Neural progenitor cell (in vitro differentiated cells): Measurements from ENCODE around the gene TMEM186. TPM values are rescaled to one million over a fixed set of nuclear protein-coding genes. Genes with fewer than 3 reads are reported as not detected.

ENCODE experiments used
- DNase-seq: peaks from one replicate; pipeline ENCODE4 v3.0.0-alpha.2; 2016; ENCODE audit warnings: low spot score
- H2AFZ ChIP-seq: fragments of 200-600 bp; sonication (generic); replicated peaks from 2 replicates; pipeline ENCODE4 v1.6.1; 2016; ENCODE audit warnings: antibody characterized with exemption
- H3F3A ChIP-seq: fragments of 200-600 bp; sonication (generic); 2 replicates; pipeline ENCODE4 v1.6.1; 2016; ENCODE audit warnings: antibody characterized with exemption, low read depth
- H3K27ac ChIP-seq: fragments of 200-600 bp; sonication (generic); 2 replicates; pipeline ENCODE4 v1.5.1; 2016; ENCODE audit warnings: mild to moderate bottlenecking
- H3K27me3 ChIP-seq: fragments of 200-600 bp; sonication (generic); 2 replicates; pipeline ENCODE4 v1.6.1; 2016; ENCODE audit warnings: mild to moderate bottlenecking, moderate library complexity
- H3K36me3 ChIP-seq: fragments of 200-600 bp; sonication (generic); 2 replicates; pipeline ENCODE4 v1.5.1; 2016
- H3K4me1 ChIP-seq: fragments of 200-600 bp; sonication (generic); 2 replicates; pipeline ENCODE4 v1.6.1; 2016; ENCODE audit warnings: mixed run types
- H3K4me2 ChIP-seq: fragments of 200-600 bp; sonication (generic); 2 replicates; pipeline ENCODE4 v1.6.1; 2016
- H3K4me3 ChIP-seq: fragments of 200-600 bp; sonication (generic); 2 replicates; pipeline ENCODE4 v1.5.1; 2016
- H3K79me2 ChIP-seq: fragments of 200-600 bp; sonication (generic); 2 replicates; pipeline ENCODE4 v1.6.1; 2016; ENCODE audit warnings: low read depth
- H3K9ac ChIP-seq: fragments of 200-600 bp; sonication (generic); 2 replicates; pipeline ENCODE4 v1.6.1; 2016
- H3K9me3 ChIP-seq: fragments of 200-600 bp; sonication (generic); 2 replicates; pipeline ENCODE4 v1.5.1; 2016; ENCODE audit warnings: low read depth
- H4K20me1 ChIP-seq: fragments of 200-600 bp; sonication (generic); 2 replicates; pipeline ENCODE4 v1.6.1; 2016; ENCODE audit warnings: low read depth
- H3K27ac Mint-ChIP-seq: 3 replicates; pipeline ENCODE4 v1.8.0; 2021; ENCODE audit warnings: mixed read lengths
- H3K27me3 Mint-ChIP-seq: 2 replicates; pipeline ENCODE4 v1.8.0; 2022; ENCODE audit warnings: low read depth, mild to moderate bottlenecking, inconsistent platforms, moderate library complexity, mixed read lengths; ENCODE audit not compliant: insufficient read depth
- H3K36me3 Mint-ChIP-seq: 3 replicates; pipeline ENCODE4 v1.8.0; 2021; ENCODE audit warnings: mixed read lengths
- H3K4me1 Mint-ChIP-seq: 3 replicates; pipeline ENCODE4 v1.8.0; 2021; ENCODE audit warnings: mixed read lengths
- H3K4me3 Mint-ChIP-seq: 3 replicates; pipeline ENCODE4 v1.8.0; 2021; ENCODE audit warnings: mild to moderate bottlenecking, moderate library complexity, mixed read lengths
- H3K9me3 Mint-ChIP-seq: 3 replicates; pipeline ENCODE4 v1.8.0; 2020; ENCODE audit warnings: mixed read lengths
- CTCF ChIP-seq: fragments of 200-600 bp; sonication (generic); IDR thresholded peaks from 2 replicates; pipeline ENCODE4 v1.5.1; 2017; ENCODE audit warnings: antibody characterized with exemption, mild to moderate bottlenecking
- EZH2 ChIP-seq: fragments of 200-600 bp; sonication (generic); IDR thresholded peaks from 2 replicates; pipeline ENCODE4 v1.6.1; 2017; ENCODE audit warnings: antibody characterized with exemption, mild to moderate bottlenecking, moderate library complexity
- EZH2phosphoT487 ChIP-seq: fragments of 200-600 bp; sonication (generic); IDR thresholded peaks from 2 replicates; pipeline ENCODE4 v1.6.1; 2017; ENCODE audit warnings: antibody characterized with exemption
- total RNA-seq: library from RNA; depleted of rRNA; stranded (reverse); fragments of >200 nt; gene quantifications from 2 replicates; pipeline ENCODE4 v1.2.3, GENCODE V29; 2015; ENCODE audit warnings: low replicate concordance

The TMEM186 gene
- total RNA-seq, 1 donor from 2014 or later: 6.4 TPM

- Histone ChIP-seq H3K36me3 (no peaks in the 10 kb centered on the region), H3F3A (peaks cover 5% of the 10 kb centered on the region), H3K9me3 (no peaks in the 10 kb centered on the region), H4K20me1 (no peaks in the 10 kb centered on the region), H3K27me3 (no peaks in the 10 kb centered on the region), H3K27ac (no peak overlapping the region), H2AFZ (no peak overlapping the region), H3K79me2 (no peaks in the 10 kb centered on the region), H3K4me1 (peaks cover 15% of the 10 kb centered on the region), H3K4me3 (no peak overlapping the region), H3K9ac (no peak overlapping the region), H3K4me2 (peak overlapping the region; percentile 45)
- peak overlapping the region; percentile 87 for H3K27ac Mint-ChIP-seq
- H3K4me3 Mint-ChIP-seq: peak overlapping the region; percentile 54
- DNase-seq: peak; percentile 81
- H3K4me1 Mint-ChIP-seq: peaks cover 35% of the 10 kb centered on the region
- H3K9me3 Mint-ChIP-seq: no peaks in the 10 kb centered on the region
- peaks cover 3% of the 10 kb centered on the region for H3K27me3 Mint-ChIP-seq
- no peak for TF ChIP-seq EZH2phosphoT487
- TF ChIP-seq CTCF: no peak
- no peak for TF ChIP-seq EZH2
- H3K36me3 Mint-ChIP-seq: peaks cover 29% of the 10 kb centered on the region
Measured at GRCh38 chr16:8768692-8769091, 28.7 kb downstream of the TMEM186 start.

GRCh38 chr16:8768283-8768682 lies 29.2 kb downstream of the TMEM186 start:
- no peak overlapping the region for H3K27ac ChIP-seq
- no peak overlapping the region for H3K4me3 ChIP-seq
- H3K27me3 ChIP-seq: no peaks in the 10 kb centered on the region
- Mint-ChIP-seq H3K4me1 (peaks cover 37% of the 10 kb centered on the region), H3K27me3 (peaks cover 3% of the 10 kb centered on the region), H3K9me3 (no peaks in the 10 kb centered on the region), H3K4me3 (peak overlapping the region; percentile 54), H3K36me3 (peaks cover 26% of the 10 kb centered on the region), H3K27ac (peak overlapping the region; percentile 87)
- no peaks in the 10 kb centered on the region for H3K79me2 ChIP-seq
- H2AFZ ChIP-seq: no peak overlapping the region
- DNase-seq: no peak
- H3K4me1 ChIP-seq: peaks cover 16% of the 10 kb centered on the region
- no peaks in the 10 kb centered on the region for H4K20me1 ChIP-seq
- no peak overlapping the region for H3K4me2 ChIP-seq
- TF ChIP-seq EZH2 (no peak), CTCF (no peak), EZH2phosphoT487 (no peak)
- no peak overlapping the region for H3K9ac ChIP-seq
- H3K36me3 ChIP-seq: no peaks in the 10 kb centered on the region
- no peaks in the 10 kb centered on the region for H3K9me3 ChIP-seq
- peaks cover 9% of the 10 kb centered on the region for H3F3A ChIP-seq

GRCh38 chr16:8767176-8767575 lies 30.3 kb downstream of the TMEM186 start:
- H3K9ac ChIP-seq: no peak overlapping the region
- H3K4me2 ChIP-seq: no peak overlapping the region
- no peak overlapping the region for H3K4me3 ChIP-seq
- H3K9me3 ChIP-seq: no peaks in the 10 kb centered on the region
- peaks cover 9% of the 10 kb centered on the region for H3F3A ChIP-seq
- no peak for DNase-seq
- H3K36me3 Mint-ChIP-seq: peaks cover 23% of the 10 kb centered on the region
- H3K36me3 ChIP-seq: no peaks in the 10 kb centered on the region
- H3K27me3 Mint-ChIP-seq: peaks cover 2% of the 10 kb centered on the region
- H3K27ac ChIP-seq: no peak overlapping the region
- peaks cover 37% of the 10 kb centered on the region for H3K4me1 Mint-ChIP-seq
- no peaks in the 10 kb centered on the region for H4K20me1 ChIP-seq
- H3K4me1 ChIP-seq: peaks cover 16% of the 10 kb centered on the region
- H3K27ac Mint-ChIP-seq: no peak overlapping the region
- H3K4me3 Mint-ChIP-seq: no peak overlapping the region
- no peaks in the 10 kb centered on the region for H3K27me3 ChIP-seq
- no peak for TF ChIP-seq CTCF
- no peak for TF ChIP-seq EZH2phosphoT487
- no peak overlapping the region for H2AFZ ChIP-seq
- no peaks in the 10 kb centered on the region for H3K79me2 ChIP-seq
- no peaks in the 10 kb centered on the region for H3K9me3 Mint-ChIP-seq
